Stimulated activated naive CD4-positive, alpha-beta T cell (primary cell): ENCODE measurements around the gene JMJD8.

Source experiments
- DNase-seq, 6 experiments: peaks; one replicate each; lab custom pipeline; 2025; lab: John Stamatoyannopoulos, UW

JMJD8 gene

GRCh38 chr16:721765-722540, 37.8 kb upstream of the JMJD8 start:
- peak in 1 of 6 experiments; percentile 44 for DNase-seq

GRCh38 chr16:720990-721764, 37.0 kb upstream of the JMJD8 start, which contains the start of gene ANTKMT:
Gene ANTKMT (plus strand): TSS chr16:721146. CDS start chr16:721275, 129 bp downstream.
- peak; percentile 32 to 62 (median 56) for DNase-seq

- DNase-seq = peak in 3 of 6 experiments; percentile 11 to 42 (median 33)
Measured at GRCh38 chr16:720447-720989, 36.4 kb upstream of the JMJD8 start.

GRCh38 chr16:719815-720446, 35.8 kb upstream of the JMJD8 start:
- DNase-seq = peak in 1 of 6 experiments; percentile 26

GRCh38 chr16:718922-719321, 34.8 kb upstream of the JMJD8 start:
- DNase-seq = no peak

GRCh38 chr16:718389-718788, 34.3 kb upstream of the JMJD8 start:
- DNase-seq = no peak

- DNase-seq = no peak
Measured at GRCh38 chr16:717450-718245, 33.5 kb upstream of the JMJD8 start.

GRCh38 chr16:716768-717325, 32.7 kb upstream of the JMJD8 start:
- no peak for DNase-seq

GRCh38 chr16:716200-716568, 32.0 kb upstream of the JMJD8 start:
- no peak for DNase-seq

GRCh38 chr16:715477-716199, 31.5 kb upstream of the JMJD8 start:
- DNase-seq = peak in 1 of 6 experiments; percentile 24

- DNase-seq = peak; percentile 51 to 84 (median 76)
Measured at GRCh38 chr16:714558-715476, 30.7 kb upstream of the JMJD8 start, which contains the start of gene METRN. Gene METRN (plus strand): TSS chr16:715118. CDS start chr16:715290, 172 bp downstream.

- DNase-seq = no peak
Measured at GRCh38 chr16:714079-714478, 29.9 kb upstream of the JMJD8 start.

- peak in 3 of 6 experiments; percentile 26 to 38 (median 27) for DNase-seq
Measured at GRCh38 chr16:712740-713250, 28.7 kb upstream of the JMJD8 start.

GRCh38 chr16:711548-712320, 27.6 kb upstream of the JMJD8 start:
- peak; percentile 27 to 82 (median 68) for DNase-seq

GRCh38 chr16:711084-711483, 26.9 kb upstream of the JMJD8 start:
- no peak for DNase-seq

- DNase-seq = no peak
Measured at GRCh38 chr16:710500-711075, 26.5 kb upstream of the JMJD8 start.

- DNase-seq = no peak
Measured at GRCh38 chr16:709566-710499, 25.7 kb upstream of the JMJD8 start.
